ENCODE data around the gene CKLF.

Gene CKLF

DNA sequence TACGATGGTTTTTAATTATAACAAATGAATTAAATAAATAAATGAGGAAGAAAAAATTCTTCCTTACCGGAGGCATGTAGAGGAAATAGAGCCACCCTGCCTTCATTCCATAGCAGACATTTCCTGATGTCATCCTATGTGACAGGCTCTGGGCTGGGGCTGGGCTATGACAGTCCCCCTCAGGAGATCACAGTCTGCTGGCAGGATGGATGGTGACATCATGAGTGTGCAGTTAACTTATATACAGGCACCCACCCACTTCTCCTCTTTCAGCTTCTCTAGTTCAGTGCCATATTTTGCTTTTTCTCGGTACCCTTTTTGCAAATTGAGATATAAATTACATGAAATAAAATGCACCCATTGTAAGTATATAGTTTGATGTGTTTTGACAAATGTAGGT is 45.7 kb downstream of the CKLF start:
- Histone ChIP-seq H3K27ac (ENCODE audit: low read length, poor library complexity, severe bottlenecking) (no peak overlapping the region), H3K18ac (ENCODE audit: low read depth in 1 of 2, low read length in 2 of 2) (no peak overlapping the region), H3K14ac (ENCODE audit: low read length in 2 of 2) (no peak overlapping the region), H3K4ac (ENCODE audit: low read depth in 1 of 2, low read length in 2 of 2) (no peak overlapping the region), H3K4me1 (ENCODE audit: control insufficient read depth, insufficient read depth, low read depth, low read length) (peaks cover 5% of the 10 kb centered on the region), H2AFZ (ENCODE audit: low read depth, low read length) (no peak overlapping the region), H3K9ac (ENCODE audit: low read length) (no peak overlapping the region), H3K36me3 (ENCODE audit: control insufficient read depth in 1 of 2, insufficient read depth in 2 of 2, low read depth in 1 of 2, low read length in 2 of 2) (no peaks in the 10 kb centered on the region), H2BK15ac (ENCODE audit: low read depth, poor library complexity, severe bottlenecking) (no peak overlapping the region), H2AK5ac (ENCODE audit: low read length, severe bottlenecking) (no peak overlapping the region), H3K4me3 (ENCODE audit: insufficient read depth in 1 of 2, low read depth in 1 of 2, low read length in 2 of 2) (no peak overlapping the region), H2BK12ac (ENCODE audit: low read length in 2 of 2) (no peak overlapping the region), H3K9me3 (ENCODE audit: control insufficient read depth, low read length) (no peaks in the 10 kb centered on the region), H2BK5ac (ENCODE audit: low read depth, low read length, poor library complexity, severe bottlenecking) (no peak overlapping the region), H4K91ac (ENCODE audit: low read length) (no peak overlapping the region), H4K8ac (ENCODE audit: low read length) (no peak overlapping the region), H2BK120ac (ENCODE audit: low read depth, low read length) (no peak overlapping the region), H3K79me1 (replicated peaks; ENCODE audit: low read length, poor library complexity, severe bottlenecking) (no peaks in the 10 kb centered on the region), H3K4me2 (ENCODE audit: low read length, poor library complexity, severe bottlenecking) (no peak overlapping the region), H3K23ac (ENCODE audit: low read length in 2 of 2) (no peak overlapping the region), H3K27me3 (ENCODE audit: control insufficient read depth in 1 of 2, insufficient read depth in 1 of 2, low read length in 2 of 2) (peaks cover 0 to 11% of the 10 kb centered on the region in 2 experiments)
- no CpG with 5 or more reads among the region's 3 CpGs for WGBS
- DNase-seq: no peak

DNA sequence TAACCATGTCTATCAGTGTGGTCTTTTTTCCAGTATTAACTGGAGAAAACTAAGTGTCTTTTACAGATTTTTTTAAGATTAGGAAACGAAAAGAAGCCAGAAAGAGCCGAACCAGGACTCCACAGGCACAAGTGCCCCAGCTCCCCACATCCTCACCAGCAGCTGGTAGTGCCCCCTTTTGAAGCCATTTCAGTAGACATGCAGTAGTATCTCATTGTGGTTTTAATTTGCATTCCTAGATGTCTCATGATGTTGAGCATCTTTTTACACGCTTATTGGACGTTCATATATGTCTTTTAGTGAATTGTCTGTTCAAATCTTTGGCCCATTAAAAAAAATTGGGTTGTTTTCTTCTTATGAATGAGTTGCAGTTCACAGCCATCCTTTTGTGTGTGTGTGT is 47.4 kb downstream of the CKLF start:
- H3K4me1 ChIP-seq (ENCODE audit: control insufficient read depth, insufficient read depth, low read depth, low read length): peaks cover 9% of the 10 kb centered on the region
- H3K36me3 ChIP-seq (ENCODE audit: control insufficient read depth in 1 of 2, insufficient read depth in 2 of 2, low read depth in 1 of 2, low read length in 2 of 2): no peaks in the 10 kb centered on the region
- no peak overlapping the region for H3K4ac ChIP-seq (ENCODE audit: low read depth in 1 of 2, low read length in 2 of 2)
- no peaks in the 10 kb centered on the region for H3K79me1 ChIP-seq (replicated peaks; ENCODE audit: low read length, poor library complexity, severe bottlenecking)
- DNase-seq: no peak
- H3K9me3 ChIP-seq (ENCODE audit: control insufficient read depth, low read length): no peaks in the 10 kb centered on the region
- no peak overlapping the region for H3K14ac ChIP-seq (ENCODE audit: low read length in 2 of 2)
- no peak overlapping the region for H3K4me2 ChIP-seq (ENCODE audit: low read length, poor library complexity, severe bottlenecking)
- H4K91ac ChIP-seq (ENCODE audit: low read length): no peak overlapping the region
- H2BK120ac ChIP-seq (ENCODE audit: low read depth, low read length): no peak overlapping the region
- H3K27ac ChIP-seq (ENCODE audit: low read length, poor library complexity, severe bottlenecking): no peak overlapping the region
- H4K8ac ChIP-seq (ENCODE audit: low read length): no peak overlapping the region
- H2BK15ac ChIP-seq (ENCODE audit: low read depth, poor library complexity, severe bottlenecking): no peak overlapping the region
- H2AK5ac ChIP-seq (ENCODE audit: low read length, severe bottlenecking): no peak overlapping the region
- H3K4me3 ChIP-seq (ENCODE audit: insufficient read depth in 1 of 2, low read depth in 1 of 2, low read length in 2 of 2): no peak overlapping the region
- 86% methylated on average over 4 of the region's 4 CpGs for WGBS
- H3K27me3 ChIP-seq (ENCODE audit: control insufficient read depth in 1 of 2, insufficient read depth in 1 of 2, low read length in 2 of 2): peaks cover 0 to 3% of the 10 kb centered on the region in 2 experiments
- H3K18ac ChIP-seq (ENCODE audit: low read depth in 1 of 2, low read length in 2 of 2): no peak overlapping the region
- no peak overlapping the region for H2BK12ac ChIP-seq (ENCODE audit: low read length in 2 of 2)
- no peak overlapping the region for H3K9ac ChIP-seq (ENCODE audit: low read length)
- H2AFZ ChIP-seq (ENCODE audit: low read depth, low read length): no peak overlapping the region
- no peak overlapping the region for H3K23ac ChIP-seq (ENCODE audit: low read length in 2 of 2)
- no peak overlapping the region for H2BK5ac ChIP-seq (ENCODE audit: low read depth, low read length, poor library complexity, severe bottlenecking)

DNA sequence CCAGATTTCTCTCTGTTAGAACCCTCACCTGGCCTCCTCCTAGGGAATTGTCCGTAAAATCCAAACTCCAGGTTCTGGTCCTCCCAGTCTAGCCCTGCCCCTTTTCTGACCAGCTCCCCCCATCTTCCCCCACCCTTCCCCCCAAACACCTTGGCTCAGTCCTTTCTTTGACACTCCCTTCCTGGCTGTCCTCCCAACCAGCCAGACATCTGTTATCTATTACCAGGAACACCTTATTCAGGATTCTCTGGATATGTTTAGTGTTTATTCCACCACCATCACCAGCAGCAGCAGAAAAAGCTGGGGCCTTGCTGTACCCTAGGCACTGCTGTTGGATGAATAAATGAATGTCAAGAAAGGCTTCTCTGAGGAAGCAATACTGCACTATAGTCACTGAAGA is 48.1 kb downstream of the CKLF start:
- Histone ChIP-seq H4K91ac (ENCODE audit: low read length) (no peak overlapping the region), H3K4me3 (ENCODE audit: insufficient read depth in 1 of 2, low read depth in 1 of 2, low read length in 2 of 2) (no peak overlapping the region), H2BK5ac (ENCODE audit: low read depth, low read length, poor library complexity, severe bottlenecking) (no peak overlapping the region), H4K8ac (ENCODE audit: low read length) (no peak overlapping the region), H3K36me3 (ENCODE audit: control insufficient read depth in 1 of 2, insufficient read depth in 2 of 2, low read depth in 1 of 2, low read length in 2 of 2) (no peaks in the 10 kb centered on the region), H3K18ac (ENCODE audit: low read depth in 1 of 2, low read length in 2 of 2) (no peak overlapping the region), H3K4me1 (ENCODE audit: control insufficient read depth, insufficient read depth, low read depth, low read length) (peaks cover 9% of the 10 kb centered on the region), H3K4me2 (ENCODE audit: low read length, poor library complexity, severe bottlenecking) (no peak overlapping the region), H2AK5ac (ENCODE audit: low read length, severe bottlenecking) (no peak overlapping the region), H3K79me1 (replicated peaks; ENCODE audit: low read length, poor library complexity, severe bottlenecking) (no peaks in the 10 kb centered on the region), H3K27ac (ENCODE audit: low read length, poor library complexity, severe bottlenecking) (no peak overlapping the region), H2BK120ac (ENCODE audit: low read depth, low read length) (no peak overlapping the region), H3K14ac (ENCODE audit: low read length in 2 of 2) (no peak overlapping the region), H3K23ac (ENCODE audit: low read length in 2 of 2) (no peak overlapping the region), H2AFZ (ENCODE audit: low read depth, low read length) (no peak overlapping the region), H3K27me3 (ENCODE audit: control insufficient read depth in 1 of 2, insufficient read depth in 1 of 2, low read length in 2 of 2) (no peaks in the 10 kb centered on the region), H3K9me3 (ENCODE audit: control insufficient read depth, low read length) (no peaks in the 10 kb centered on the region), H3K4ac (ENCODE audit: low read depth in 1 of 2, low read length in 2 of 2) (no peak overlapping the region), H3K9ac (ENCODE audit: low read length) (no peak overlapping the region), H2BK15ac (ENCODE audit: low read depth, poor library complexity, severe bottlenecking) (no peak overlapping the region), H2BK12ac (ENCODE audit: low read length in 2 of 2) (no peak overlapping the region)
- 93% methylated on average over 1 of the region's 1 CpG for WGBS
- no peak for DNase-seq

DNA sequence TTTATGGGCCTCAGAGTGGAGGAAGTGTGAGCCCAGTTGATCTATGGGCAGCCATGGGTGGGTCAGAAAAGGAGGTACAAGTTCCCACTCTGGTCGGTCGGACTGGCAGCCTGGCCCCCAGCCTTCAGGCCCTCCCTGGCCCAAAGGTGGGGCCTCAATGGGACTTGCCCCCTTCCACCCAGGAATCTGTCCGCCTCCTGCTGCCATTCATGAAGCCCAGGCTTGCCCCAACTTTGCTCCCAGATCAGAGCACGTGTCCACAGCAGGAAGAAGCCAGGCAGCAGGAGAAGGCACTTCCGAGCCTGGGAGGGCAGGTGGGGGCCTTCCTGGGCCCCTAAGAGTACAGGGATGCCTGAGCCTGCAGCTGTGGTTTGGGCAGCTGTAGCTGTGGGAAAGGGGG is 49.1 kb downstream of the CKLF start:
- Histone ChIP-seq H3K4me1 (ENCODE audit: control insufficient read depth, insufficient read depth, low read depth, low read length) (peaks cover 18% of the 10 kb centered on the region), H2AFZ (ENCODE audit: low read depth, low read length) (no peak overlapping the region), H2AK5ac (ENCODE audit: low read length, severe bottlenecking) (peak overlapping the region; percentile 68), H2BK12ac (ENCODE audit: low read length in 2 of 2) (no peak overlapping the region), H2BK120ac (ENCODE audit: low read depth, low read length) (no peak overlapping the region), H3K18ac (ENCODE audit: low read depth in 1 of 2, low read length in 2 of 2) (no peak overlapping the region), H2BK15ac (ENCODE audit: low read depth, poor library complexity, severe bottlenecking) (no peak overlapping the region), H4K91ac (ENCODE audit: low read length) (peak overlapping the region; percentile 54), H3K23ac (ENCODE audit: low read length in 2 of 2) (no peak overlapping the region), H3K14ac (ENCODE audit: low read length in 2 of 2) (no peak overlapping the region), H3K4ac (ENCODE audit: low read depth in 1 of 2, low read length in 2 of 2) (no peak overlapping the region), H3K27me3 (ENCODE audit: control insufficient read depth in 1 of 2, insufficient read depth in 1 of 2, low read length in 2 of 2) (no peaks in the 10 kb centered on the region), H2BK5ac (ENCODE audit: low read depth, low read length, poor library complexity, severe bottlenecking) (no peak overlapping the region), H3K36me3 (ENCODE audit: control insufficient read depth in 1 of 2, insufficient read depth in 2 of 2, low read depth in 1 of 2, low read length in 2 of 2) (peaks cover 0 to 4% of the 10 kb centered on the region in 2 experiments), H3K79me1 (replicated peaks; ENCODE audit: low read length, poor library complexity, severe bottlenecking) (no peaks in the 10 kb centered on the region), H3K9ac (ENCODE audit: low read length) (no peak overlapping the region), H3K4me3 (ENCODE audit: insufficient read depth in 1 of 2, low read depth in 1 of 2, low read length in 2 of 2) (no peak overlapping the region), H3K27ac (ENCODE audit: low read length, poor library complexity, severe bottlenecking) (no peak overlapping the region), H3K4me2 (ENCODE audit: low read length, poor library complexity, severe bottlenecking) (no peak overlapping the region), H3K9me3 (ENCODE audit: control insufficient read depth, low read length) (no peaks in the 10 kb centered on the region), H4K8ac (ENCODE audit: low read length) (peak overlapping the region; percentile 73)
- 89% methylated on average over 5 of the region's 5 CpGs for WGBS
- DNase-seq: no peak
